Type B pancreatic cell (in vitro differentiated cells): Measurements from ENCODE around the gene DCTN3. TPM values are rescaled to one million over a fixed set of nuclear protein-coding genes. Genes with fewer than 3 reads are reported as not detected.

Experiments used
- DNase-seq: peaks from one replicate; pipeline ENCODE4 v3.0.0; 2021; ENCODE audit warnings: mixed read lengths; ENCODE audit not compliant: unreplicated experiment; ENCODE audit errors: extremely low spot score
- H3K27ac Mint-ChIP-seq: 2 replicates; pipeline ENCODE4 v1.8.0; 2021; ENCODE audit warnings: mild to moderate bottlenecking, mixed read lengths
- H3K27me3 Mint-ChIP-seq: 2 replicates; pipeline ENCODE4 v1.8.0; 2021; ENCODE audit warnings: mixed read lengths
- H3K36me3 Mint-ChIP-seq: 2 replicates; pipeline ENCODE4 v1.8.0; 2021; ENCODE audit warnings: mixed read lengths
- H3K4me1 Mint-ChIP-seq: one replicate; pipeline ENCODE4 v1.8.0; 2021; ENCODE audit warnings: mixed read lengths; ENCODE audit not compliant: unreplicated experiment
- H3K4me3 Mint-ChIP-seq: 2 replicates; pipeline ENCODE4 v1.8.0; 2021; ENCODE audit warnings: mild to moderate bottlenecking, mixed read lengths
- H3K9me3 Mint-ChIP-seq: 2 replicates; pipeline ENCODE4 v1.8.0; 2021; ENCODE audit warnings: mixed read lengths
- total RNA-seq: library from RNA; stranded (reverse); gene quantifications from 2 replicates; pipeline ENCODE4 v1.2.1, GENCODE V29; 2021; ENCODE audit warnings: low replicate concordance
- TF ChIP-seq, protein P1 (sequence below): fragments of 200-600 bp; sonication (generic); conservative IDR thresholded peaks from 2 replicates; pipeline ENCODE4 v1.5.0; 2021; ENCODE audit warnings: antibody characterized with exemption, mild to moderate bottlenecking

The DCTN3 gene
- total RNA-seq, 1 donor from 2014 or later, result 93.4 TPM

DNA sequence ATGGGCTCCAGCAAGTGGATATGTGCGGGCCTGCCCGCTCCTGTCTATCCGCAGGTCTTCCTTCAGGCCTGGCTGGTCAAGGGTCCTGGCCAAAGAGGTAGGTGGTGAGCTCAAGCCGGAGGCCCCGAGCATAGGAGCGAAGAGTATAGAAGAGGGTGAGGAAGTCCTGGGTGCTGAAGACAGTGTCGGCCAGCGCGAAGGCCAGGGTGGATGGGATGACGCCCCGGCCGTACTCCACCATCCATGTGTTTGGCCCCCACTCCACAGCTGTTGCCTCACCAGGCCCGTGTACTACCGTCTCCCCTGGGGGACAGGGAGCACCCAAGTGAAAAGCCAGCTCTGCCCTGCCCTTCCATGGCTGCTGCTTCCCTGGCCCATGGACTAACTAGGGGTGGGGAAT lies 15.3 kb upstream of the DCTN3 start:
- H3K27ac Mint-ChIP-seq, result no peak overlapping the region
- peaks cover 22% of the 10 kb centered on the region for H3K4me1 Mint-ChIP-seq
- H3K4me3 Mint-ChIP-seq, result peak overlapping the region; percentile 77
- no peaks in the 10 kb centered on the region for H3K36me3 Mint-ChIP-seq
- DNase-seq, result no peak
- H3K9me3 Mint-ChIP-seq, result no peaks in the 10 kb centered on the region
- H3K27me3 Mint-ChIP-seq, result peaks cover 22% of the 10 kb centered on the region
- TF ChIP-seq, protein P1, sequence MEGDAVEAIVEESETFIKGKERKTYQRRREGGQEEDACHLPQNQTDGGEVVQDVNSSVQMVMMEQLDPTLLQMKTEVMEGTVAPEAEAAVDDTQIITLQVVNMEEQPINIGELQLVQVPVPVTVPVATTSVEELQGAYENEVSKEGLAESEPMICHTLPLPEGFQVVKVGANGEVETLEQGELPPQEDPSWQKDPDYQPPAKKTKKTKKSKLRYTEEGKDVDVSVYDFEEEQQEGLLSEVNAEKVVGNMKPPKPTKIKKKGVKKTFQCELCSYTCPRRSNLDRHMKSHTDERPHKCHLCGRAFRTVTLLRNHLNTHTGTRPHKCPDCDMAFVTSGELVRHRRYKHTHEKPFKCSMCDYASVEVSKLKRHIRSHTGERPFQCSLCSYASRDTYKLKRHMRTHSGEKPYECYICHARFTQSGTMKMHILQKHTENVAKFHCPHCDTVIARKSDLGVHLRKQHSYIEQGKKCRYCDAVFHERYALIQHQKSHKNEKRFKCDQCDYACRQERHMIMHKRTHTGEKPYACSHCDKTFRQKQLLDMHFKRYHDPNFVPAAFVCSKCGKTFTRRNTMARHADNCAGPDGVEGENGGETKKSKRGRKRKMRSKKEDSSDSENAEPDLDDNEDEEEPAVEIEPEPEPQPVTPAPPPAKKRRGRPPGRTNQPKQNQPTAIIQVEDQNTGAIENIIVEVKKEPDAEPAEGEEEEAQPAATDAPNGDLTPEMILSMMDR, result no peak

DNA sequence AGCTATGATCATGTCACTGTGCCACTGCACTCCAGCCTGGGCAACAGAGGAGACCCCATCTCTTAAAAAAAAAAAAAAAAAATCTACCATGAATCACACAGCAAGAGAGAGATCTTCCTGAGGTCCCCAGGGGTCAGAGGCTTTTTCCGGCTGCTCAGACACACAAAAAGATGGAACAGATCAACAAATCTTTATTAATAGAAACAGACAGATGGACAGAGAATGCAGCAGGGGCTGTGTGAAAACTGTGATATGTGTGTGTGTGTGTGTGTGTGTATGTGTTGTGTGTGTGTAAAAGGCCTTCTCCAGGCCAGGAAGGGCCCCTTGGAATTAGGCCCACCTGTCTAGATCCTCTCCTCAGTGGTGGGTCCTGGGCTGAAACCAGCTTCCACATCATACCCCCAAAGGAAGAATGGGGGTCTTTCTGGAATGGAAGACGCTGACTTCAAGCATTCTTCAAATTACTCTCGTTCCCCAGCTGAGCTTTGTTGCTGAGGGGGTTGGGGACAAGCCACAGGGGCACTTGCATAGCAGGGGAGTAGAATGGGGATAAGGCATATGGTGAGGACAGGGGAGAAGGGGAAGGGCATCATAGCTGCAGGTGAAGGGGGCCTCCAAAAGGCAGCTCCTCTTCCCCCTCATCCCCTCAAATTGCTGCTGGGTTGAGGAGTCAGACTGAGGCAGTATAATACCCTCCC lies 14.4 kb upstream of the DCTN3 start:
- H3K4me3 Mint-ChIP-seq, result peak overlapping the region; percentile 52
- TF ChIP-seq, protein P1, result no peak
- no peaks in the 10 kb centered on the region for H3K36me3 Mint-ChIP-seq
- H3K27ac Mint-ChIP-seq, result no peak overlapping the region
- peaks cover 30% of the 10 kb centered on the region for H3K27me3 Mint-ChIP-seq
- no peak for DNase-seq
- H3K4me1 Mint-ChIP-seq, result peaks cover 22% of the 10 kb centered on the region
- no peaks in the 10 kb centered on the region for H3K9me3 Mint-ChIP-seq

DNA sequence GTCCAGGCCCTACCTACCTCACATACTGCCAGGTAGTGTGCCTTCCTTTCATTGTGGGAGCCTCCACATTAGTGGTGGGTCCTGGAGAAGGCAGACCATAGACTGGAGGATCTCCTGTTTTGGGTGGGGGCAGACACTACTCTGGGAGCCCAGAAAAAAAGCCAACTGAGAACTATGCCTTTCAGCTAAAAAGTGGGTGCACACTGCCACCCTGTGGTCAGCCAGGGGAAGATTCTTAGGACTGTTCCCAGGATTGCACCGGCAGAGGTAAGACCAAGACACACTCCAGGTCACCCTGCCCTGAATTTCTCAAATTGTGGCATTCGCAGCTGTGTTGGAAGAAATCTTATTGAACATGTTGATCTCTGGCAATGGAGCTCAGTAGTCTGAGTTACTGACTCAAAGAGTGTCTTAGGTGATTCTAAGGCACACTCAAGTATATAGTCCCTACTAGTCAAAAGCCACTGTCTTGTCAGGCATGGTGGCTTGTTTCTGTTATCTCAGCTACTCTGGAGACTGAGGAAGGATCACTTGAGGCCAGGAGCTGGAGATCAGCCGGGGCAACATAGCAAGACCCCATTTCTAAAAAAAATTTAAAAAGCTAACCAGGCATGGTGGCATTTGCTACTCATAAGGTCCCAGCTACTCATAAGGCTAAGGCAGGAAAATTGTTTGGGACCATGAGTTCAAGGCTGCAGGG lies 13.7 kb upstream of the DCTN3 start:
- H3K4me1 Mint-ChIP-seq, result peaks cover 26% of the 10 kb centered on the region
- TF ChIP-seq, protein P1, result peak; percentile 93
- DNase-seq, result no peak
- H3K9me3 Mint-ChIP-seq, result no peaks in the 10 kb centered on the region
- H3K27ac Mint-ChIP-seq, result no peak overlapping the region
- H3K27me3 Mint-ChIP-seq, result peaks cover 37% of the 10 kb centered on the region
- peak overlapping the region; percentile 65 for H3K4me3 Mint-ChIP-seq
- no peaks in the 10 kb centered on the region for H3K36me3 Mint-ChIP-seq

DNA sequence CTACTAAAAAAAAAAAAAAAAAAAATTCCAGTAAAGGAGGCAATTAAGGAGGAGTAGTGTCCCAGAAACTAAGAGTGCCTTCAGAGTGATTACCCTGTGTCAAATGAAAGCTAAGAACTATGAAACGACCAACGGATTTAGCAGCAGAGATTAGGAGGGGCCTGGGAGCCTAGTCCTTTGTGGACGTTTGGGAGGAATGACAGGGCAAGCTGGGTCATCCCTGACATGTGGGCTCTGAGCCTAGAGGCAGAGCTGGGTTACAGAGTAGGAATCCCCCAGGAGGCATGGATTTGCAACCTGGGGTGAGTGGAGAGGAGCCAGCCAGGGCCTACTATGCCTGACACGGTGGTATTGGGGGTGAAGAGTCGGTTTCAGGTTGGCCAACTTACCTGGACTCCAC lies 12.9 kb upstream of the DCTN3 start:
- no peak overlapping the region for H3K27ac Mint-ChIP-seq

DNA sequence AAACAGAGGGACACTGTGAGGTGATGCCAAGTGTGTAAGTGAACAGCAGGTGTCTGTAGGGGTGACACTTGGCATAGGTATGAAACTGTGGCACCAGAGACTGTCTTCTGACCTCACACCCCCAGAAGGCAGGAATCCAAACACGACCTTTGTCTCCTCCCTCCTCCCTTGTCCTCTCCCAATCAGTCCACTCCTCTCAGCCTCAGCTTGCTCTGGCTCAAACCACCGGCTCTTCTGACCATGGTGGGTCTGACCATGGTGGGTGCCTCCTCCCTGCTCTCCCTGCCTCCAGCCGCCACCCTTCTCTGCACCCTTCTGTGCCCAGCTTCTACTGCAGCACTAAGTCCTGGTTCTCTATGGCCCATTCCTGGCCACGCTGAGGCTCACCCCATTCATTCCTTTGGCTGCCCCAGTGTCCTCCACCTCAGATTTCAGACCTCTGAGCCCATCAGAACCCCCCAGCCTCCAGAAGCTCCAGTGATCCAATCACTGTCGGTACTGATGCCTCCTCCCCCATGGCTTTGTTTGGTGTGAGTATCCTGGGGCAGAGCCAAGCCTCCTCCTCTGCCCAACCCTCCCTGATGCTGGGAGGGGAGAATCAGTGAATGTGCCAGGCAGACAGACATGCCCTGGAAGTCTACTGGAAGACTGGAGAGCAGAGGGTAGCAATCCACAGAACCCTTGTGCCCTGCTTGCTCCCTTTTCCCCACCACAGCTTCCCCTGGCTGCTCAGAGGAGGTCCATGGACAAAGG lies 10.3 kb upstream of the DCTN3 start:
- Mint-ChIP-seq H3K4me1 (peaks cover 21% of the 10 kb centered on the region), H3K4me3 (peak overlapping the region; percentile 37), H3K9me3 (no peaks in the 10 kb centered on the region), H3K27me3 (peaks cover 70% of the 10 kb centered on the region), H3K27ac (no peak overlapping the region), H3K36me3 (peaks cover 4% of the 10 kb centered on the region)
- DNase-seq, result no peak
- TF ChIP-seq, protein P1, result no peak

More for the DNA sequence above, 12.9 kb upstream of the DCTN3 start:
- Mint-ChIP-seq H3K9me3 (no peaks in the 10 kb centered on the region), H3K36me3 (no peaks in the 10 kb centered on the region), H3K4me1 (peaks cover 30% of the 10 kb centered on the region), H3K27me3 (peaks cover 44% of the 10 kb centered on the region), H3K4me3 (no peak overlapping the region)
- TF ChIP-seq, protein P1, result no peak
- DNase-seq, result no peak
